Liver (tissue), 9 donors: ENCODE results near the gene DNAJC9. TPM values are rescaled to one million over a fixed set of nuclear protein-coding genes. Genes with fewer than 3 reads are reported as not detected.
"Not testable (repeated sequence)": the region's sequence is repeated elsewhere in the genome, so short reads cannot be mapped to it uniquely, and the experiment has no call there.

Source experiments
- DNase-seq: peaks from one replicate; pipeline ENCODE4 v3.0.0-alpha.2; 2017; ENCODE audit warnings: low spot score
- H3K27ac ChIP-seq, 2 donors: one replicate each; pipeline ENCODE4 v1.7.0; 2013; ENCODE audit warnings: inconsistent platforms in 2 of 2, low read length in 2 of 2, control low read depth in 1 of 2, low read depth in 1 of 2, mild to moderate bottlenecking in 1 of 2
- H3K27me3 ChIP-seq, 4 donors: one replicate each; pipeline versions ENCODE4 v1.6.1 to v1.7.0; 2013; ENCODE audit warnings: low read length in 3 of 4, inconsistent platforms in 1 of 4, mild to moderate bottlenecking in 1 of 4, moderate library complexity in 1 of 4; ENCODE audit not compliant: control insufficient read depth in 4 of 4, insufficient read depth in 4 of 4
- H3K36me3 ChIP-seq, 4 donors: one replicate each; pipeline versions ENCODE4 v1.6.1 to v1.7.0; 2013; ENCODE audit warnings: low read length in 3 of 4, mild to moderate bottlenecking in 3 of 4, low read depth in 1 of 4, moderate library complexity in 1 of 4; ENCODE audit not compliant: control insufficient read depth in 4 of 4, insufficient read depth in 3 of 4
- H3K4me1 ChIP-seq, 4 donors: one replicate each; pipeline versions ENCODE4 v1.6.1 to v1.7.0; 2013; ENCODE audit warnings: low read length in 3 of 4, mild to moderate bottlenecking in 3 of 4, moderate library complexity in 1 of 4; ENCODE audit not compliant: control insufficient read depth in 4 of 4, insufficient read depth in 4 of 4
- H3K4me3 ChIP-seq, 3 donors: one replicate each; pipeline versions ENCODE4 v1.6.1 to v1.7.0; 2013; ENCODE audit warnings: low read length in 3 of 3, control low read depth in 1 of 3, low read depth in 1 of 3, mild to moderate bottlenecking in 1 of 3
- H3K9ac ChIP-seq, 2 donors: one replicate each; pipeline ENCODE4 v1.7.0; 2013; ENCODE audit warnings: low read length in 2 of 2, mild to moderate bottlenecking in 2 of 2, moderate library complexity in 2 of 2, control low read depth in 1 of 2, low read depth in 1 of 2
- H3K9me3 ChIP-seq, 4 donors: one replicate each; pipeline versions ENCODE4 v1.6.1 to v1.7.0; 2013; ENCODE audit warnings: low read length in 3 of 4; ENCODE audit not compliant: control insufficient read depth in 4 of 4
- EGR1 ChIP-seq, 2 donors: IDR thresholded peaks; 2 replicates each; pipeline ENCODE4 v1.6.1; 2016 to 2018; ENCODE audit warnings: antibody characterized with exemption in 2 of 2, low read depth in 2 of 2
- FOXA1 ChIP-seq: IDR thresholded peaks from 2 replicates; pipeline ENCODE4 v1.6.1; 2016; ENCODE audit warnings: antibody characterized with exemption
- FOXA2 ChIP-seq: IDR thresholded peaks from 2 replicates; pipeline ENCODE4 v1.6.1; 2016; ENCODE audit warnings: antibody characterized with exemption
- GABPA ChIP-seq, 2 donors: IDR thresholded peaks in 1 of 2; conservative IDR thresholded peaks in 1 of 2; 2 replicates each; pipeline ENCODE4 v1.6.1; 2016; ENCODE audit warnings: antibody characterized with exemption in 2 of 2, mild to moderate bottlenecking in 1 of 2, moderate library complexity in 1 of 2
- HNF4A ChIP-seq, 2 donors: conservative IDR thresholded peaks; 2 replicates each; pipeline ENCODE4 v1.6.1; 2016; ENCODE audit warnings: antibody characterized with exemption in 2 of 2, mild to moderate bottlenecking in 2 of 2
- HNF4G ChIP-seq: IDR thresholded peaks from 2 replicates; pipeline ENCODE4 v1.6.1; 2016; ENCODE audit warnings: antibody characterized with exemption
- JUND ChIP-seq, 2 donors: IDR thresholded peaks; 2 replicates each; pipeline ENCODE4 v1.6.1; 2016; ENCODE audit warnings: antibody characterized with exemption in 2 of 2
- NR2F2 ChIP-seq: IDR thresholded peaks from 2 replicates; pipeline ENCODE4 v1.6.1; 2016; ENCODE audit warnings: antibody characterized with exemption
- RAD21 ChIP-seq, 2 donors: IDR thresholded peaks; 2 replicates each; pipeline ENCODE4 v1.6.1; 2016; ENCODE audit warnings: antibody characterized with exemption in 2 of 2, mild to moderate bottlenecking in 2 of 2
- RXRA ChIP-seq, 2 donors: IDR thresholded peaks; 2 replicates each; pipeline ENCODE4 v1.6.1; 2017 to 2018; ENCODE audit warnings: antibody characterized with exemption in 2 of 2, mild to moderate bottlenecking in 1 of 2
- SP1 ChIP-seq: IDR thresholded peaks from 2 replicates; pipeline ENCODE4 v1.6.1; 2018; ENCODE audit warnings: antibody characterized with exemption, mild to moderate bottlenecking
- TAF1 ChIP-seq: conservative IDR thresholded peaks from 2 replicates; pipeline ENCODE4 v1.6.1; 2016; ENCODE audit warnings: antibody characterized with exemption, mild to moderate bottlenecking
- YY1 ChIP-seq: IDR thresholded peaks from 2 replicates; pipeline ENCODE4 v1.6.1; 2016; ENCODE audit warnings: antibody characterized with exemption, mild to moderate bottlenecking
- WGBS: extraction: QIAGEN DNeasy Blood & Tissue Kit; methylation state at CpG from one replicate; pipeline ENCODE4 v1.1.7; 2013; 5-methylcytosine and 5-hydroxymethylcytosine counted together
- polyA plus RNA-seq, 2 donors: library from polyadenylated mRNA; stranded (reverse) in 1 of 2; unstranded in 1 of 2; fragments of 200-250 nt in 1 of 2; fragments of >200 nt in 1 of 2; fragmentation: Nextera tagmentation in 1 of 2; extraction: Ambion mirVana in 1 of 2; gene quantifications; one replicate each; pipeline versions ENCODE4 v1.2.1 to v1.2.3, GENCODE V29; 2013 to 2015
- total RNA-seq, 2 donors: library from RNA; depleted of rRNA; stranded (reverse); fragments of >200 nt; gene quantifications; one replicate each; pipeline ENCODE4 v1.2.3, GENCODE V29; 2014
- TF ChIP-seq, protein P1 (sequence below): IDR thresholded peaks from 2 replicates; pipeline ENCODE4 v1.6.1; 2016; ENCODE audit warnings: antibody characterized with exemption, mild to moderate bottlenecking
- TF ChIP-seq, protein P2 (sequence below): IDR thresholded peaks from 2 replicates; pipeline ENCODE4 v1.6.1; 2016; ENCODE audit warnings: antibody characterized with exemption
- TF ChIP-seq, protein P3 (sequence below): IDR thresholded peaks from 2 replicates; pipeline ENCODE4 v1.6.1; 2016; ENCODE audit warnings: antibody characterized with exemption
- TF ChIP-seq, protein P4 (sequence below): fragments of 150-350 bp; IDR thresholded peaks from 2 replicates; pipeline ENCODE4 v1.5.1; 2017; ENCODE audit warnings: improper control_type of control experiment, low read depth, low read length; ENCODE audit not compliant: missing input control
- TF ChIP-seq, protein P5 (sequence below): IDR thresholded peaks from 2 replicates; pipeline ENCODE4 v1.6.1; 2016; ENCODE audit warnings: antibody characterized with exemption
- donor health status: healthy.
- donor health status: healthy.
- donor health status: healthy.
- donor health status: healthy.
- donor health status: healthy.

Gene DNAJC9
- total and polyA plus RNA-seq, 4 donors: 4.1 to 45.5 (median 9.9) TPM

DNA sequence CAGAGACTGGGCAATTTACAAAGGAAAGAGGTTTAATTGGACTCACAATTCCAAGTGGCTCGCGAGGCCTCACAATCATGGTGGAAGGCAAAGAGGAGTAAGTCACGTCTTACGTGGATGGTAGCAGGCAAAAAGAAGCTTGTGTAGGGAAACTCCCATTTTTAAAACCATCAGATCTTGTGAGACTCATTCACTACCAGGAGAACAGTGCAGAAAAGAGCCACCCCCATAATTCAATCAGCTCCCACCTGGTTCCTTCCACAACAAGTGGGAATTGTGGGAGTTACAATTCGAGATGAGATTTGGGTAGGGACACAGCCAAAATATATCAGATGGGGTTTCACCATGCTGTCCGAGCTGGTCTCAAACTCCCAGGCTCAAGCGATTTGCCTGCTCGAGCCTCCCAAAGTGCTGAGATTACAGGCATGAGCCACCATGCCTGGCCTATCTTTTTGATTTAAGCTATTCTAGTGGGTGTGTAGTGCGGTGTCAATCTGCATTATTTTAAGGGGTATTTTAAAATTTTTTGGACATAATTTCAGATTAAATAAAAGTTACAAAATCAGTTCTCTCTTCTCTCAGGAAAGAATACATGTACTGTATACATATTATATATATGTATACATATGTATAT is 14.4 kb upstream of the DNAJC9 start:
- H3K9ac ChIP-seq: no peak overlapping the region
- no peaks in the 10 kb centered on the region for H3K9me3 ChIP-seq
- no peaks in the 10 kb centered on the region for H3K27me3 ChIP-seq
- H3K4me3 ChIP-seq: no peak overlapping the region
- DNase-seq: no peak
- TF ChIP-seq, protein P1, sequence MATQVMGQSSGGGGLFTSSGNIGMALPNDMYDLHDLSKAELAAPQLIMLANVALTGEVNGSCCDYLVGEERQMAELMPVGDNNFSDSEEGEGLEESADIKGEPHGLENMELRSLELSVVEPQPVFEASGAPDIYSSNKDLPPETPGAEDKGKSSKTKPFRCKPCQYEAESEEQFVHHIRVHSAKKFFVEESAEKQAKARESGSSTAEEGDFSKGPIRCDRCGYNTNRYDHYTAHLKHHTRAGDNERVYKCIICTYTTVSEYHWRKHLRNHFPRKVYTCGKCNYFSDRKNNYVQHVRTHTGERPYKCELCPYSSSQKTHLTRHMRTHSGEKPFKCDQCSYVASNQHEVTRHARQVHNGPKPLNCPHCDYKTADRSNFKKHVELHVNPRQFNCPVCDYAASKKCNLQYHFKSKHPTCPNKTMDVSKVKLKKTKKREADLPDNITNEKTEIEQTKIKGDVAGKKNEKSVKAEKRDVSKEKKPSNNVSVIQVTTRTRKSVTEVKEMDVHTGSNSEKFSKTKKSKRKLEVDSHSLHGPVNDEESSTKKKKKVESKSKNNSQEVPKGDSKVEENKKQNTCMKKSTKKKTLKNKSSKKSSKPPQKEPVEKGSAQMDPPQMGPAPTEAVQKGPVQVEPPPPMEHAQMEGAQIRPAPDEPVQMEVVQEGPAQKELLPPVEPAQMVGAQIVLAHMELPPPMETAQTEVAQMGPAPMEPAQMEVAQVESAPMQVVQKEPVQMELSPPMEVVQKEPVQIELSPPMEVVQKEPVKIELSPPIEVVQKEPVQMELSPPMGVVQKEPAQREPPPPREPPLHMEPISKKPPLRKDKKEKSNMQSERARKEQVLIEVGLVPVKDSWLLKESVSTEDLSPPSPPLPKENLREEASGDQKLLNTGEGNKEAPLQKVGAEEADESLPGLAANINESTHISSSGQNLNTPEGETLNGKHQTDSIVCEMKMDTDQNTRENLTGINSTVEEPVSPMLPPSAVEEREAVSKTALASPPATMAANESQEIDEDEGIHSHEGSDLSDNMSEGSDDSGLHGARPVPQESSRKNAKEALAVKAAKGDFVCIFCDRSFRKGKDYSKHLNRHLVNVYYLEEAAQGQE: no peak
- TF ChIP-seq HNF4G: no peak
- TF ChIP-seq, protein P2, sequence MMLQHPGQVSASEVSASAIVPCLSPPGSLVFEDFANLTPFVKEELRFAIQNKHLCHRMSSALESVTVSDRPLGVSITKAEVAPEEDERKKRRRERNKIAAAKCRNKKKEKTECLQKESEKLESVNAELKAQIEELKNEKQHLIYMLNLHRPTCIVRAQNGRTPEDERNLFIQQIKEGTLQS: no peak
- TF ChIP-seq, protein P3, sequence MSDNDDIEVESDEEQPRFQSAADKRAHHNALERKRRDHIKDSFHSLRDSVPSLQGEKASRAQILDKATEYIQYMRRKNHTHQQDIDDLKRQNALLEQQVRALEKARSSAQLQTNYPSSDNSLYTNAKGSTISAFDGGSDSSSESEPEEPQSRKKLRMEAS: no peak
- no peak for TF ChIP-seq YY1
- TF ChIP-seq SP1: no peak
- TF ChIP-seq EGR1 (IDR thresholded peaks at IDR 0.05; ENCODE audit: low read depth in 2 of 2): no peak
- TF ChIP-seq, protein P4, sequence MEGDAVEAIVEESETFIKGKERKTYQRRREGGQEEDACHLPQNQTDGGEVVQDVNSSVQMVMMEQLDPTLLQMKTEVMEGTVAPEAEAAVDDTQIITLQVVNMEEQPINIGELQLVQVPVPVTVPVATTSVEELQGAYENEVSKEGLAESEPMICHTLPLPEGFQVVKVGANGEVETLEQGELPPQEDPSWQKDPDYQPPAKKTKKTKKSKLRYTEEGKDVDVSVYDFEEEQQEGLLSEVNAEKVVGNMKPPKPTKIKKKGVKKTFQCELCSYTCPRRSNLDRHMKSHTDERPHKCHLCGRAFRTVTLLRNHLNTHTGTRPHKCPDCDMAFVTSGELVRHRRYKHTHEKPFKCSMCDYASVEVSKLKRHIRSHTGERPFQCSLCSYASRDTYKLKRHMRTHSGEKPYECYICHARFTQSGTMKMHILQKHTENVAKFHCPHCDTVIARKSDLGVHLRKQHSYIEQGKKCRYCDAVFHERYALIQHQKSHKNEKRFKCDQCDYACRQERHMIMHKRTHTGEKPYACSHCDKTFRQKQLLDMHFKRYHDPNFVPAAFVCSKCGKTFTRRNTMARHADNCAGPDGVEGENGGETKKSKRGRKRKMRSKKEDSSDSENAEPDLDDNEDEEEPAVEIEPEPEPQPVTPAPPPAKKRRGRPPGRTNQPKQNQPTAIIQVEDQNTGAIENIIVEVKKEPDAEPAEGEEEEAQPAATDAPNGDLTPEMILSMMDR: no peak
- TF ChIP-seq HNF4A (conservative IDR thresholded peaks at IDR 0.05): no peak
- no peak for TF ChIP-seq FOXA2
- TF ChIP-seq GABPA (IDR thresholded peaks at IDR 0.05 in 1 of 2, conservative IDR thresholded peaks at IDR 0.05 in 1 of 2): no peak
- no peak for TF ChIP-seq TAF1
- no peak for TF ChIP-seq FOXA1
- no peak for TF ChIP-seq NR2F2
- TF ChIP-seq, protein P5, sequence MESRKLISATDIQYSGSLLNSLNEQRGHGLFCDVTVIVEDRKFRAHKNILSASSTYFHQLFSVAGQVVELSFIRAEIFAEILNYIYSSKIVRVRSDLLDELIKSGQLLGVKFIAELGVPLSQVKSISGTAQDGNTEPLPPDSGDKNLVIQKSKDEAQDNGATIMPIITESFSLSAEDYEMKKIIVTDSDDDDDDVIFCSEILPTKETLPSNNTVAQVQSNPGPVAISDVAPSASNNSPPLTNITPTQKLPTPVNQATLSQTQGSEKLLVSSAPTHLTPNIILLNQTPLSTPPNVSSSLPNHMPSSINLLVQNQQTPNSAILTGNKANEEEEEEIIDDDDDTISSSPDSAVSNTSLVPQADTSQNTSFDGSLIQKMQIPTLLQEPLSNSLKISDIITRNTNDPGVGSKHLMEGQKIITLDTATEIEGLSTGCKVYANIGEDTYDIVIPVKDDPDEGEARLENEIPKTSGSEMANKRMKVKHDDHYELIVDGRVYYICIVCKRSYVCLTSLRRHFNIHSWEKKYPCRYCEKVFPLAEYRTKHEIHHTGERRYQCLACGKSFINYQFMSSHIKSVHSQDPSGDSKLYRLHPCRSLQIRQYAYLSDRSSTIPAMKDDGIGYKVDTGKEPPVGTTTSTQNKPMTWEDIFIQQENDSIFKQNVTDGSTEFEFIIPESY: no peak
- no peak for TF ChIP-seq RAD21 (IDR thresholded peaks at IDR 0.05)
- no peak for TF ChIP-seq JUND (IDR thresholded peaks at IDR 0.05)
- no peak for TF ChIP-seq RXRA (IDR thresholded peaks at IDR 0.05)
- no peaks in the 10 kb centered on the region for H3K36me3 ChIP-seq
- peaks cover 0 to 4% (median 0%) of the 10 kb centered on the region in 4 donors for H3K4me1 ChIP-seq
- 96% methylated on average over 9 of the region's 9 CpGs for WGBS
- H3K27ac ChIP-seq: no peak overlapping the region

DNA sequence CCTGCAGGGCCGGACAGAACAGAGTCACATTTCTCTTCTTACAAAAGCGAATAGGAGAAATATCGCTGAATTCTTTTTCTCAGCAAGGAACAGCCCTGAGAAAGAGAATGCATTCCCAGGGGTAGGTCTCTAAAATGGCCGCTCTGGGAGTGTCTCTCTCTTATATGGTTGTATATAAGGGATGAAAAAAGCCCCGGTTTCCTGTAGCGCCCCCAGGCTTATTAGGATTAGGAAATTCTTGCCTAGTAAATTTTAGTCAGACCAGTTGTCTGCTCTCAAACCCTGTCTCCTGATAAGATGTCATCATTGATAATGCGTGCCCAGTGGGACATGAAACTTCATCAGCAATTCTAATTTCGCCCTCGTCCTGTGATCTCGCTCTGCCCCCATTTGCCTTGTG is 11.6 kb upstream of the DNAJC9 start:
- WGBS: 97% methylated on average over 10 of the region's 10 CpGs

More for the DNA sequence above, 11.6 kb upstream of the DNAJC9 start:
- not testable (repeated sequence) for H3K27me3 ChIP-seq, H3K36me3 ChIP-seq, H3K4me3 ChIP-seq, H3K9ac ChIP-seq, DNase-seq, H3K9me3 ChIP-seq, H3K27ac ChIP-seq, H3K4me1 ChIP-seq
